Stimulated activated effector memory CD8-positive, alpha-beta T cell treated with anti-CD3 and anti-CD28 coated beads, Interleukin-12 subunit alpha, Interleukin-12 subunit beta, amount 100 ng/mL, for 72 hours (primary cell): ENCODE measurements around the gene HAP1.
A peak's percentile ranks its signal among the peaks of the same experiment; 100 is the strongest.
"Not testable (repeated sequence)": the region's sequence is repeated elsewhere in the genome, so short reads cannot be mapped to it uniquely, and the experiment has no call there.

Source experiments
- ATAC-seq: fragments of 150-1000 bp; cut with Tn5 transposase; 2 replicates; pipeline ENCODE4 v1.10.0; 2021
- DNase-seq, 2 donors: peaks; one replicate each; pipeline ENCODE4 v3.0.0; 2021 to 2022; ENCODE audit warnings: low spot score in 2 of 2
- H3K27ac Mint-ChIP-seq: one replicate; pipeline ENCODE4 v1.8.0; 2022; ENCODE audit warnings: mild to moderate bottlenecking, mixed read lengths
- H3K36me3 Mint-ChIP-seq: one replicate; pipeline ENCODE4 v1.8.0; 2022; ENCODE audit warnings: mild to moderate bottlenecking, mixed read lengths
- H3K4me1 Mint-ChIP-seq: one replicate; pipeline ENCODE4 v1.8.0; 2022; ENCODE audit warnings: mixed read lengths
- H3K4me3 Mint-ChIP-seq: one replicate; pipeline ENCODE4 v1.8.0; 2022; ENCODE audit warnings: mild to moderate bottlenecking, mixed read lengths
- H3K9me3 Mint-ChIP-seq: one replicate; pipeline ENCODE4 v1.8.0; 2022; ENCODE audit warnings: mixed read lengths

Gene HAP1

GRCh38 chr17:41718287-41718645, 16.2 kb downstream of the HAP1 start:
- no peak for ATAC-seq
- Mint-ChIP-seq H3K36me3 (no peaks in the 10 kb centered on the region), H3K27ac (peak overlapping the region; percentile 60), H3K4me1 (no peaks in the 10 kb centered on the region), H3K9me3 (no peaks in the 10 kb centered on the region), H3K4me3 (no peak overlapping the region)
- DNase-seq: no peak

GRCh38 chr17:41717408-41718286, 16.8 kb downstream of the HAP1 start:
- ATAC-seq: peak; percentile 57

GRCh38 chr17:41711669-41712400, 22.6 kb downstream of the HAP1 start, which contains the start of gene GAST:
Gene GAST (plus strand): TSS chr17:41712331. CDS start chr17:41715437, 3,106 bp downstream.
- DNase-seq: no peak
- Mint-ChIP-seq H3K4me1 (no peaks in the 10 kb centered on the region), H3K27ac (no peak within 1 kb of the TSS), H3K9me3 (no peaks in the 10 kb centered on the region), H3K4me3 (no peak within 1 kb of the TSS), H3K36me3 (no peaks in the 10 kb centered on the region)
- ATAC-seq: no peak

More at GRCh38 chr17:41717408-41718286, 16.8 kb downstream of the HAP1 start:
- no peaks in the 10 kb centered on the region for H3K9me3 Mint-ChIP-seq
- DNase-seq: no peak
- no peaks in the 10 kb centered on the region for H3K36me3 Mint-ChIP-seq
- H3K4me1 Mint-ChIP-seq: no peaks in the 10 kb centered on the region
- H3K4me3 Mint-ChIP-seq: no peak overlapping the region
- peak overlapping the region; percentile 60 for H3K27ac Mint-ChIP-seq

- DNase-seq (no peak), ATAC-seq (peak; percentile 76)
- Mint-ChIP-seq H3K4me3 (no peak overlapping the region), H3K27ac (no peak overlapping the region), H3K9me3 (no peaks in the 10 kb centered on the region), H3K36me3 (no peaks in the 10 kb centered on the region), H3K4me1 (no peaks in the 10 kb centered on the region)
Measured at GRCh38 chr17:41710472-41711090, 23.9 kb downstream of the HAP1 start.

- Mint-ChIP-seq H3K4me3 (no peak overlapping the region), H3K36me3 (no peaks in the 10 kb centered on the region), H3K9me3 (no peaks in the 10 kb centered on the region), H3K27ac (no peak overlapping the region), H3K4me1 (peaks cover 6% of the 10 kb centered on the region)
- DNase-seq: no peak
- no peak for ATAC-seq
Measured at GRCh38 chr17:41707803-41708669, 26.4 kb downstream of the HAP1 start.

GRCh38 chr17:41705271-41705991, 29.0 kb downstream of the HAP1 start:
- H3K4me3 Mint-ChIP-seq: no peak overlapping the region
- peaks cover 6% of the 10 kb centered on the region for H3K4me1 Mint-ChIP-seq
- ATAC-seq (no peak), DNase-seq (no peak)
- H3K36me3 Mint-ChIP-seq: no peaks in the 10 kb centered on the region
- no peaks in the 10 kb centered on the region for H3K9me3 Mint-ChIP-seq
- peak overlapping the region; percentile 54 for H3K27ac Mint-ChIP-seq

GRCh38 chr17:41702712-41703111, 31.7 kb downstream of the HAP1 start:
- ATAC-seq (no peak), DNase-seq (no peak)
- H3K4me3 Mint-ChIP-seq: no peak overlapping the region
- no peaks in the 10 kb centered on the region for H3K9me3 Mint-ChIP-seq
- H3K27ac Mint-ChIP-seq: no peak overlapping the region
- H3K4me1 Mint-ChIP-seq: peaks cover 6% of the 10 kb centered on the region
- no peaks in the 10 kb centered on the region for H3K36me3 Mint-ChIP-seq

- DNase-seq, H3K27ac Mint-ChIP-seq, H3K36me3 Mint-ChIP-seq, ATAC-seq, H3K9me3 Mint-ChIP-seq, H3K4me3 Mint-ChIP-seq: not testable (repeated sequence)
- H3K4me1 Mint-ChIP-seq: peaks cover 13% of the 10 kb centered on the region
Measured at GRCh38 chr17:41700843-41701242, 33.6 kb downstream of the HAP1 start.

GRCh38 chr17:41697122-41697962, 37.1 kb downstream of the HAP1 start:
- Mint-ChIP-seq H3K9me3 (no peaks in the 10 kb centered on the region), H3K4me1 (peaks cover 21% of the 10 kb centered on the region), H3K4me3 (no peak overlapping the region), H3K27ac (no peak overlapping the region), H3K36me3 (peaks cover 41% of the 10 kb centered on the region)
- ATAC-seq (no peak), DNase-seq (no peak)

- Mint-ChIP-seq H3K4me3 (no peak overlapping the region), H3K27ac (no peak overlapping the region), H3K36me3 (peaks cover 53% of the 10 kb centered on the region), H3K9me3 (no peaks in the 10 kb centered on the region), H3K4me1 (peaks cover 33% of the 10 kb centered on the region)
- ATAC-seq: peak; percentile 48
- DNase-seq: peak; percentile 62 to 79
Measured at GRCh38 chr17:41695954-41696757, 38.3 kb downstream of the HAP1 start.

- peaks cover 36% of the 10 kb centered on the region for H3K4me1 Mint-ChIP-seq
- peaks cover 63% of the 10 kb centered on the region for H3K36me3 Mint-ChIP-seq
- H3K4me3 Mint-ChIP-seq: no peak overlapping the region
- no peak for DNase-seq
- no peak overlapping the region for H3K27ac Mint-ChIP-seq
- ATAC-seq: no peak
- no peaks in the 10 kb centered on the region for H3K9me3 Mint-ChIP-seq
Measured at GRCh38 chr17:41695134-41695661, 39.2 kb downstream of the HAP1 start.

- DNase-seq: peak in 1 of 2 donors; percentile 62
- peaks cover 51% of the 10 kb centered on the region for H3K4me1 Mint-ChIP-seq
- H3K36me3 Mint-ChIP-seq: peaks cover 85% of the 10 kb centered on the region
- no peaks in the 10 kb centered on the region for H3K9me3 Mint-ChIP-seq
- no peak overlapping the region for H3K4me3 Mint-ChIP-seq
- ATAC-seq: no peak
- peak overlapping the region; percentile 100 for H3K27ac Mint-ChIP-seq
Measured at GRCh38 chr17:41692722-41693521, 41.5 kb downstream of the HAP1 start.
